Fibroblast of villous mesenchyme (primary cell): Measurements from ENCODE around the gene STON2. TPM values are rescaled to one million over a fixed set of nuclear protein-coding genes. Genes with fewer than 3 reads are reported as not detected.

Experiments used
- DNase-seq: peaks from one replicate; pipeline ENCODE4 v3.0.0-alpha.2; 2010; ENCODE audit warnings: low read depth
- H3K4me3 ChIP-seq: 2 replicates; pipeline ENCODE4 v1.5.1; 2011; ENCODE audit warnings: low read depth, mild to moderate bottlenecking, low read length
- CTCF ChIP-seq: IDR thresholded peaks from 2 replicates; pipeline ENCODE4 v1.5.1; 2012; ENCODE audit warnings: low read depth, mild to moderate bottlenecking, low read length; ENCODE audit not compliant: insufficient read depth
- total RNA-seq: library from RNA; depleted of rRNA; stranded (reverse); fragments of >200 nt; gene quantifications from 2 replicates; pipeline ENCODE4 v1.2.3, GENCODE V29; 2012

The STON2 gene
- total RNA-seq, 1 donor = not detected

GRCh38 chr14:81366214-81366613 lies 33.9 kb downstream of the STON2 start:
- no peak overlapping the region for H3K4me3 ChIP-seq
- no peak for DNase-seq
- TF ChIP-seq CTCF = no peak

- H3K4me3 ChIP-seq = no peak overlapping the region
- TF ChIP-seq CTCF = no peak
- no peak for DNase-seq
These were observed 36.3 kb downstream of the STON2 start for GRCh38 chr14:81363746-81364378.

- DNase-seq = no peak
- H3K4me3 ChIP-seq = no peak overlapping the region
- TF ChIP-seq CTCF = no peak
These were observed 46.3 kb downstream of the STON2 start for GRCh38 chr14:81353691-81354323.

GRCh38 chr14:81352413-81352812 lies 47.7 kb downstream of the STON2 start:
- DNase-seq = no peak
- H3K4me3 ChIP-seq = no peak overlapping the region
- no peak for TF ChIP-seq CTCF

- no peak overlapping the region for H3K4me3 ChIP-seq
- no peak for TF ChIP-seq CTCF
- DNase-seq = no peak
These were observed 48.9 kb downstream of the STON2 start for GRCh38 chr14:81351205-81351604.

GRCh38 chr14:81350344-81351130 lies 49.6 kb downstream of the STON2 start:
- no peak overlapping the region for H3K4me3 ChIP-seq
- no peak for TF ChIP-seq CTCF
- no peak for DNase-seq
